GM21529 (cell line): ENCODE measurements around the gene CD47.

Experiments
- ATAC-seq: cut with Tn5 transposase; IDR thresholded peaks from one replicate; pipeline ENCODE4 v1.9.1; 2021; ENCODE audit not compliant: unreplicated experiment

The CD47 gene

GRCh38 chr3:108018552-108018951 lies 72.3 kb downstream of the CD47 start:
- no peak for ATAC-seq

- ATAC-seq, result no peak
Measured at GRCh38 chr3:108017587-108017986, 73.2 kb downstream of the CD47 start.

DNA sequence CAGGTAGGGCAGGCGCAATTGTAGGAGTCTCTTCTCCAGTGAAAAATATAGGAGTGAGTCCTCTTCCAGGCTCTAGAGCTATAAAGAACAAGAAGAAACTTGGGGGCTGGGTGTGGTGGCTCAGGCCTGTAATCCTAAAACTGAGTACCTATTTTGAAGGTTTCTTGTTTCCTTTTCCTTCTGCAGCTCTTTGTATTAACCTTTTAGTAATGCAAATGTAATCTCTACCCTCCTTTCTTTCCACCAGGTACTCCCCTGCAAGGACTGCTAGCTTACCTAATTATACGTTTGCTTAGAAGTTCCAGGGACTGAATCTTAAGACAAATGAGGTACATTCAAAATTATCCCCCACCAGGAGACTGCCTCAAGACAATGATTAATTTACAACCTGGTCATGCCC lies 75.9 kb downstream of the CD47 start:
- ATAC-seq, result no peak

GRCh38 chr3:108013141-108014055 lies 77.4 kb downstream of the CD47 start:
- no peak for ATAC-seq

DNA sequence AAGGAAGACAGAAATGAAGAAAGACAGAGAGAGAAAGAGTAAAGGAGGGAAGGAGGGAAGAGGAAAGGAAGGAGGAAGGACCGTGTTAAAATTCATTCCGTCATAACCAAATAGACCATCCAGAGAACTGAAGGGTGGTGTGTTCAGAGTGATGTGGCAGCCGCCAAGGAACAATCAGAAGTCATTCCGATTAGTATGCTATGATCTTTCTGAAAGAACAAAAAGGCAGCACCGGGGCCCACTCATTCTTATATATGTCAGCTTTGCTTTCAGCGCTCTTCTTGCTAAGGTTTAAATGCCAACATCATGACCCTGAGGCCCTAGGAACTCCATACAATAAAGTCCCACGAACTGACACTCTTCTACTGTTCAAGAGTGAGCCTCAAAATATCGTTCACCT lies 78.5 kb downstream of the CD47 start:
- ATAC-seq, result no peak

GRCh38 chr3:108011616-108012015 lies 79.2 kb downstream of the CD47 start:
- no peak for ATAC-seq

DNA sequence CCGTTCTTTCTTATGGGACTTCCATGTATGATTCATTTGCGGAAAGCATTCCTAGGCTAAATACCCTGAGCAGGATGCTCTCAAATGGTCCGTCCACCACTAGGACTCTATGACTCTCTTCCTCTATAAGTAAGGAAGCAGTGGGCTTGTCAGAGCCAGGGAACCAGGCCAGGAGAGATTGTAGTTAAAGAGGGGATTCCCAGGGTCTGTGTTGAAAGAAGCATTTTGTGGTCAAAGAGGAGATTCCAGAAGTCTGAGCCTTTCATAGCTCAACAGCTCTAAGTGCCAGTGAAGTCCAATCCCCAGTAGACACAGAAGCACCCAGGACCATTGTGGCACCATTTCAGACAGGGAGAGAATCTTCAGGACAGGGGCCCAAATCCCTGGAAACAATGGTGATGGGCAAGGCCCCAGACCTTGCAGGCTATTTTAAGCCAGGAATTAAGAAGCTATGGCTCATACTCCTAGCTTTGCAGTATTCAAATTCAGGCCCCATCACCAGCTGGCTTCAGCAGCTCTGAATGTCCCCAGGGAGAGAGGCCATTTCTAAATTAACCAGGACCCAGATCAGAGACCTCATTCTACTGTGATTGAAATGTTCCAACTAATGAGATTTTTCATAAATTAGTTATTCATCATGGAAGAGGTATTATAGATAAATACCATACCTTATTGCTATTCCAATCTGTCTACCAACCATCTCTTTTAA lies 81.7 kb downstream of the CD47 start:
- peak; percentile 53 for ATAC-seq

DNA sequence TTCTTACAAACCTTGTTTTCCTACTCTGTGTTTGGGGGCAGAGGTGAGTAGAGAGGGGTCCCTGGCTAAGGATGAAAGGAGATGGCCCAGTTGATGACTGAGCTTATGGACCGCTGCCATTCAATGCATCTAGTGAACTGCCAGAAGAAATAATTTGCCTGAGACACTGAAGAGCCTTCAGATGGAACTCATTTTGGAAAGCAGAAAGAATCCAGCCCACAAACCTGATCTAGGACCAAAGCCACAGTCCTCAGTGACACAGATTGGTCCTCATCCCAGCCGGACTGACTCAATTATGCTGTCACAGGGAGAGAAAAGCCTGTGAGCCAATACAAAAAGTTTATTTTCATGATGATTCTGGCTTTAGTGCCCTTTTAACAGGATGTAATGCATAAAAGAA lies 82.7 kb downstream of the CD47 start:
- ATAC-seq, result no peak

DNA sequence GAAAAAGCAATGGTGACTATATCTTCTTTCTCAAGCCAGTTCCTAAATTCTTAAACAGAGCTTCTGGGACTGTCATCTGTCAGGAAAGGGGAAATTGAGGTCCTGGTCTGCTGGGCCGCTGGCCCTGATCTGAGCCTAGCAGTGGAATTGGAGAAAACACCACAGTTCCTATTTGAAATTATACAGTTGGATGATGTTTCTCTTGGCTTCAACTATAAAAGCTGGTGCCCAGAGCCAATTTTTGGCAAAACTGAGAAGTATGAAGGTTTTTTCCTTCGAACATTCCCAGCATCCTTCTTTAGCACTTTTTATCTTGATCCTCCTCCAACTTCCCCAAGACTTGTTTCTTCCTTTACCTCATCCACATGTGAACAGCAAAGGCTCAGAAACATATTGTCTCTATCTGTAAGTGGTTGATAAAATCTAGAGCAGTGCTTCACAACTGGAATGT lies 83.9 kb downstream of the CD47 start:
- ATAC-seq, result no peak

DNA sequence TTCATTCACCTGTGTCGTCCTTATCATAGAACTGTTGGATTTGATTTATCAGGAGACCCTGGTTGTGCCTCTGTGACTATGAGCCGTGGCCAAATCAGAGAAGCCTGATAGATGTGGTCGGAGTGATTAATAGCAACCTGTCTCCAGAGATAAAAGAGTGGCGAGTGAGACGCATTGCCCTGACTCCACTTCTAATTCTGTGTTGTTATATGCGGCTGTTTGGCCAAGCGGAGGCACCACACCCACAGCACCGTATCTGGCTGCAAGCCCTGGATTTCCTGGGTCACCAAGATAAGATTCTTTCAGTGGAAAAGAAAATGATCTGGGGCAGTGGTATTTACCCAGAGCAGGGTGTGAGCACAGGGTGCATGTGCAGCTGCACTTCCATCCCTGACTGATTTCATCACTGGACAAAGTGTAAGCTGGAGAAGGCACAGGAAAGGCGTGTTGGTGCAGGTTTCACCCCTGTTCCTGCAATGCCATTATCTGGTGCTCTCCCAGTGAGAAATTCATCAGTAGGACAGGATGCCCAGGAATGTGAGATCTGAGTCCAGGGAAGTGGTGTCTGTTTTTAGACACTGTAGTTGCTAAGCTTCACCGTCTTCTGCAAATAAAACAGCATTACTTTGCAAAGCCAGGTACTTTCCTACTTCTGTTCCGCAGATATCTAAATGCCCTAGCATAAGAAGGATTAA lies 84.6 kb downstream of the CD47 start:
- ATAC-seq, result no peak

- ATAC-seq, result no peak
Measured at GRCh38 chr3:108004647-108005046, 86.2 kb downstream of the CD47 start.

DNA sequence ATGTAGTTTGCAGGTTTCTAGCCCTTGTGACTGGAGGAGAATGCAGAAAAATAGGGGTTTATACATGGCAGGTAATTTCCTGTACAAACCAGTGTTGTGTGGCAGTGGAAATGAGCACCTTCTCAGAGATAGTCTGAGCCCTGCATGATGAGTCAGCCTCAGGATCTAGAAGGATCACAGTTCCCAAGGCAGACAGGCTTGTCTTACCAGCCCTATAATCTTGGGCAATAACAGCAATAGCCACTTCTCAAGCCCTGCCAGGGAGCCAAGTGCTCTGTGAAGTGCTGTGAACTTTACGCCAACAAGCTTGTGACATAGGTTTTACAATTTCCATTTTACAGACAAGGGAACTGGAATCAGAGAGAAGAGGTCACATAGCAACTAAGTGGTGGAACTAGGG lies 89.4 kb downstream of the CD47 start:
- no peak for ATAC-seq

DNA sequence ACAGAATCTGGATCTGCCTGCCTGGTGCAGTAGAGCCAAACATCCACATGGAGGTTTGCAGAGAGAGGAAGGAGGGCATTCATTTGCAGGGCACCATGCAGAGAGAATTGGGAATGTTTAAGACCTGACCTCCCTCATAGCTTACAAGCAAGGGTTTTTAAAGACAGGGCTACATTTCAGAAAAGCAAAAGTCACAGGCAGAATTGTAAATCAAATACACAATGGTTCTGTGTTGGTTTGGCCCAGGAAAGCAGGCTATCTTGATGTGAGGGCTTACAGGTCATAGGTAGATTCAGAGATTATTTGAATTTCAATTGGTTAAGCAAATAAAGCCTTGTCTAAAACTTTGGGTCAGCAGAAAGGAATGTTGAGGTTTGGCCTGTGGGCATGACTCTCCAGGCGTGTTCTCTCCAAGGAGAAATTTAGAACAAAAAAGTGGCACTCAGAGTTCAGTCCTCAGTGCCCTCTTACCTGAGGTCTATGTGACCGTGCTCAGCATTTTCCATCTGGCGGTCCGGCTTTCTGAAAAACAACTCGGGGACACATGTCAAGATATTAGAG lies 91.5 kb downstream of the CD47 start:
- no peak for ATAC-seq

- ATAC-seq, result no peak
Measured at GRCh38 chr3:107997671-107998070, 93.2 kb downstream of the CD47 start.

- no peak for ATAC-seq
Measured at GRCh38 chr3:107995823-107996222, 95.0 kb downstream of the CD47 start.

GRCh38 chr3:107994956-107995715 lies 95.7 kb downstream of the CD47 start:
- no peak for ATAC-seq

DNA sequence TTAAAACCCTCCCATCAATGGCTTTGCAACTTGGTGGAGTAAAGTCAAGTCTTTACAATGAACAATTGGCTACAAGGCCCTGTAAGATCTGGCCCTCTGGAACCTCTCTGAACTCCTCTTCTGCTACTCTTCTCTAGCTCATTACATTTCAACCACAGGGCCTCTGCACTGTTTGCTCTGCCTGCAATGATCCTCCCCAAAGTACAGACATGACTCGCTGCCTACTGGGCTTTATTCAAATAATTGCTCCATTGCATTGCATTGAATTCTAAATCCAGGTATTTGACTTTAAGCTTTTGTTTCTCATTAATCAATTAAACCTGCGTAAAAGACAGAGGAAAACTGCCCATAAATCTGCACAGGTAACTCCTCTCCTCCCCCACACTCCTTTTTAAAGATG lies 96.7 kb downstream of the CD47 start:
- ATAC-seq, result no peak

GRCh38 chr3:107993771-107994170 lies 97.1 kb downstream of the CD47 start:
- ATAC-seq, result no peak
